ENCODE results near the gene FBXO15.

Gene FBXO15

DNA sequence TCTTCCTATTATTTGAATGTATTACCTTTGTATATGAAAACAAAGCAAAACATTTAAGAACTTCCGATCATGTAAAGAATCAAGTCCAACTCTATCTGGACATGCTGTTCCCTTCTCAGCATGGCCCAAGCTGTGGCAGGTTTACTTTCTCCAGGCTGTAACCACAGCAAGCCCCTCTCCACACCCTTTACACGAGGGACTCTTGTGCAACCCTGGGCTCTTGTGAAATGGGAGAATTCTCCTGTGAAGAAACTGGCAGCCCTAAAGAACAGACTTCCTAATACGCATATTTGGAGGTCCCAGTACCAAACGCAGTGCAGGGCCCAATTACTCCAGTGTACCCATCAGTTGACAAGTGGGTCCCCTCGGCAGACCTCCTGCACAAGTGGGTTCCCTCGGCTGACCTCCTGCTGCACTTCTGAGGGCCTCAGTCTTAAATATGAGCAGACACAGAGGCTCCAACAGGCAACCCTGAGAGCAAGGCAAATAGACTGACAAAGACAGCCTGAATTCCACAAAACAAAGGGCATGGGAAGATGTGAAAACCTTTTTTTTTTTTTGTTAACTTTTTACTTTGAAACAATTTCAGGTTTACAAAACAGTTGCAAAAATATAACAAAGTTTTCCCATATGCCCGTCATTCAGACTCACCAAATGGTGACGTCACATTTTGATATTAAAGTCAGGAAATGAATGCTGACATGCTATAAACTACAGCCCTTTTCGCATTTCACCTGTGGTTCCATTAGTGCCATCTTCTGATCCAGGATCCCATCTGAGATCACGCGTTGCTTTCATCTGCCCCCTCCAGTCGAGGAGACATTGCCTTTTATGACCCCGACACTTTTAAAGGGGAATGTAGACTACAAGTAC, 78.2 kb downstream of the FBXO15 start:
- Histone ChIP-seq H2AFZ (ENCODE audit: low read length) (no peak overlapping the region), H3K79me2 (ENCODE audit: insufficient read depth, low read length) (no peaks in the 10 kb centered on the region), H3K4me1 (ENCODE audit: insufficient read depth, low read length, poor library complexity, severe bottlenecking) (no peaks in the 10 kb centered on the region), H3K9me2 (replicated peaks; ENCODE audit: low read depth, low read length) (no peaks in the 10 kb centered on the region), H4K20me1 (ENCODE audit: insufficient read depth, low read length, poor library complexity, severe bottlenecking) (no peaks in the 10 kb centered on the region), H3K36me3 (ENCODE audit: insufficient read depth, low read length) (no peaks in the 10 kb centered on the region), H3K9me3 (ENCODE audit: insufficient read depth, low read depth, low read length) (no peaks in the 10 kb centered on the region), H3K27me3 (ENCODE audit: insufficient read depth, low read length, poor library complexity, severe bottlenecking) (no peaks in the 10 kb centered on the region), H3F3A (ENCODE audit: low read depth) (no peaks in the 10 kb centered on the region), H3K9ac (ENCODE audit: low read depth, low read length, poor library complexity, severe bottlenecking) (no peak overlapping the region), H3K4me2 (ENCODE audit: low read depth, low read length, poor library complexity, severe bottlenecking) (no peak overlapping the region), H3K4me3 (ENCODE audit: low read length, poor library complexity, severe bottlenecking) (no peak overlapping the region)
- TF ChIP-seq, protein P1, sequence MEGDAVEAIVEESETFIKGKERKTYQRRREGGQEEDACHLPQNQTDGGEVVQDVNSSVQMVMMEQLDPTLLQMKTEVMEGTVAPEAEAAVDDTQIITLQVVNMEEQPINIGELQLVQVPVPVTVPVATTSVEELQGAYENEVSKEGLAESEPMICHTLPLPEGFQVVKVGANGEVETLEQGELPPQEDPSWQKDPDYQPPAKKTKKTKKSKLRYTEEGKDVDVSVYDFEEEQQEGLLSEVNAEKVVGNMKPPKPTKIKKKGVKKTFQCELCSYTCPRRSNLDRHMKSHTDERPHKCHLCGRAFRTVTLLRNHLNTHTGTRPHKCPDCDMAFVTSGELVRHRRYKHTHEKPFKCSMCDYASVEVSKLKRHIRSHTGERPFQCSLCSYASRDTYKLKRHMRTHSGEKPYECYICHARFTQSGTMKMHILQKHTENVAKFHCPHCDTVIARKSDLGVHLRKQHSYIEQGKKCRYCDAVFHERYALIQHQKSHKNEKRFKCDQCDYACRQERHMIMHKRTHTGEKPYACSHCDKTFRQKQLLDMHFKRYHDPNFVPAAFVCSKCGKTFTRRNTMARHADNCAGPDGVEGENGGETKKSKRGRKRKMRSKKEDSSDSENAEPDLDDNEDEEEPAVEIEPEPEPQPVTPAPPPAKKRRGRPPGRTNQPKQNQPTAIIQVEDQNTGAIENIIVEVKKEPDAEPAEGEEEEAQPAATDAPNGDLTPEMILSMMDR (conservative IDR thresholded peaks at IDR 0.05; ENCODE audit: low read length), result no peak
- TF ChIP-seq EZH2phosphoT487 (IDR thresholded peaks at IDR 0.05; ENCODE audit: borderline replicate concordance), result no peak

DNA sequence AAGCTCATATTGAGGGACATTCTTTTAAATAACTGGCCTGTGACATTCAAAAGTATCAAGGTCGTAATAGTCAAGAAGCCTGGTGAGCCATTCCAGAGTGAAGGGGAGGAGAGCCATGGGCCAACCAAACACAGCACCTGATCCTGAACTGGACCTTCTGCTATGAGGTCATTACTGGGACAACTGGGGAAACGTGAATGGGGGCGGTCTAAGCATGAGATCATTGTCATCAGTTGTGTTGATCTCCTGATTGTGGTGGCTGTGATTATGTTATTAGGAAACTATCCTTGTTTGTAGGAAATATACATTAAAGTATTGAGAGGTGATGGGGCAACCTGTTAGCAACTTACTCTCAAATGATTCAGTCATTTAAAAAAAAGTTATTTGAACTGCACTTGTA, 79.3 kb downstream of the FBXO15 start:
- Histone ChIP-seq H3K9ac (ENCODE audit: low read depth, low read length, poor library complexity, severe bottlenecking) (no peak overlapping the region), H3K36me3 (ENCODE audit: insufficient read depth, low read length) (no peaks in the 10 kb centered on the region), H3K4me3 (ENCODE audit: low read length, poor library complexity, severe bottlenecking) (no peak overlapping the region), H3K4me2 (ENCODE audit: low read depth, low read length, poor library complexity, severe bottlenecking) (no peak overlapping the region), H3K79me2 (ENCODE audit: insufficient read depth, low read length) (no peaks in the 10 kb centered on the region), H3K9me2 (replicated peaks; ENCODE audit: low read depth, low read length) (no peaks in the 10 kb centered on the region), H4K20me1 (ENCODE audit: insufficient read depth, low read length, poor library complexity, severe bottlenecking) (no peaks in the 10 kb centered on the region), H2AFZ (ENCODE audit: low read length) (no peak overlapping the region), H3F3A (ENCODE audit: low read depth) (no peaks in the 10 kb centered on the region), H3K9me3 (ENCODE audit: insufficient read depth, low read depth, low read length) (no peaks in the 10 kb centered on the region), H3K27me3 (ENCODE audit: insufficient read depth, low read length, poor library complexity, severe bottlenecking) (no peaks in the 10 kb centered on the region), H3K4me1 (ENCODE audit: insufficient read depth, low read length, poor library complexity, severe bottlenecking) (no peaks in the 10 kb centered on the region)
- TF ChIP-seq EZH2phosphoT487 (IDR thresholded peaks at IDR 0.05; ENCODE audit: borderline replicate concordance), result no peak
- TF ChIP-seq, protein P1 (conservative IDR thresholded peaks at IDR 0.05; ENCODE audit: low read length), result no peak

DNA sequence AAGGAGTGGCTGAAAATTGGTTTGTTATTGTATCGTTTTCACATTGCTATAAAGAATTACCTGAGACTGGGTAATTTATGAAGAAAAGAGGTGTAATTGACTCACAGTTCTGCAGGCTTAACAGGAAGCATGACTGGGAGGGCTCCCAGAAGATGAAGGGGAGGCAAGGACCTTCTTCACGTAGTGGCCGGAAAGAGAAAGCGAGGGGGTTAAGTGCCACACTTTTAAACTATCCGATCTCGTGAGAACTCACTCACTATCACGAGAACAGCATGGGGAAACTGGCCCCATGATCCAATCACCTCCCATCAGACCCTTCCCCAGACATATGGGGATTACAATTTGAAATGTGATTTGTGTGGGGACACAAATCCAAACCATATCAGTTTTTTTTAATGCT, 81.6 kb downstream of the FBXO15 start:
- no peaks in the 10 kb centered on the region for H3K79me2 ChIP-seq (ENCODE audit: insufficient read depth, low read length)
- TF ChIP-seq, protein P1 (conservative IDR thresholded peaks at IDR 0.05; ENCODE audit: low read length), result no peak
- no peak for TF ChIP-seq EZH2phosphoT487 (IDR thresholded peaks at IDR 0.05; ENCODE audit: borderline replicate concordance)

More for the DNA sequence above, 81.6 kb downstream of the FBXO15 start:
- H2AFZ ChIP-seq (ENCODE audit: low read length), result no peak overlapping the region
- H3K4me1 ChIP-seq (ENCODE audit: insufficient read depth, low read length, poor library complexity, severe bottlenecking), result no peaks in the 10 kb centered on the region
- no peaks in the 10 kb centered on the region for H3K36me3 ChIP-seq (ENCODE audit: insufficient read depth, low read length)
- H3K4me3 ChIP-seq (ENCODE audit: low read length, poor library complexity, severe bottlenecking), result no peak overlapping the region
- H3F3A ChIP-seq (ENCODE audit: low read depth), result no peaks in the 10 kb centered on the region
- no peak overlapping the region for H3K9ac ChIP-seq (ENCODE audit: low read depth, low read length, poor library complexity, severe bottlenecking)
- no peak overlapping the region for H3K4me2 ChIP-seq (ENCODE audit: low read depth, low read length, poor library complexity, severe bottlenecking)
- H4K20me1 ChIP-seq (ENCODE audit: insufficient read depth, low read length, poor library complexity, severe bottlenecking), result no peaks in the 10 kb centered on the region
- no peaks in the 10 kb centered on the region for H3K27me3 ChIP-seq (ENCODE audit: insufficient read depth, low read length, poor library complexity, severe bottlenecking)
- H3K9me2 ChIP-seq (replicated peaks; ENCODE audit: low read depth, low read length), result no peaks in the 10 kb centered on the region
- no peaks in the 10 kb centered on the region for H3K9me3 ChIP-seq (ENCODE audit: insufficient read depth, low read depth, low read length)

All from Loucy (cell line).